NCI-H2196 (cell line): ENCODE data around the gene DET1.
"Not testable (repeated sequence)": the region's sequence is repeated elsewhere in the genome, so short reads cannot be mapped to it uniquely, and the experiment has no call there.

Source experiments
- DNase-seq: peaks from one replicate; lab custom pipeline; 2025; ENCODE audit not compliant: unreplicated experiment; lab: John Stamatoyannopoulos, UW

The DET1 gene

GRCh38 chr15:88498996-88499395 lies 47.5 kb downstream of the DET1 start:
- DNase-seq = peak; percentile 4

DNA sequence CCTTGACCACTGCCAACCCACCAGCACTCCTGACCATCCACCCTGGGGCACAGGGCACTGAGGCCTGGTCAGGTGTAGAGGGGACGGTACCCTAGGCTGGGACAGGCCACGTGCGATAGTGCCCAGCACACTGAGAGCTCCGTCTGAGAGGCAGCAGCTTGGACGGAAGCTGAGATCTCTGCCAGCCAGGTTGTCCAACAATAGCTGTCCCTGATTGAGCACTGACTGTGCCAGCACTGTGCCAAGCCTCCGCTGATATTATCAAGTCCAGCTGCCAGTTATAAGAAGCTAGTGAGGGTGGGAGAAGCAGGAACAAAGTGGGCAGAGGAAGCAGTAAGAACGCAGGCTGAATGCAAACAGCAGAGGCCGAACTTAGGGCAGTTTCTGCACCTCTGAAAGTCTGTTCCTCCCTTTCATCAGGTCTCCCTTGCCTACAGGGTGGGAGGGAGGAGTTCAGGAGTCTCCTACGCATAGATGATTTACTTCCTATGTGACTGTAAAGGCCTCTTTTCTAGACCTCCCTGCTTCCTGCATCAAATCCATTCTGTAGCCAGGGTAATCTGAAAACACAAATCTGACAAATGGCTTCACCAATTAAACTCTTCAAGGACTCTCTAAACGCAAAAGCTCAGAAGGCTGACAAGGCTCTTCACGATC lies 49.2 kb downstream of the DET1 start:
- DNase-seq = no peak

- no peak for DNase-seq
These were observed 52.6 kb downstream of the DET1 start for GRCh38 chr15:88493844-88494243.

DNA sequence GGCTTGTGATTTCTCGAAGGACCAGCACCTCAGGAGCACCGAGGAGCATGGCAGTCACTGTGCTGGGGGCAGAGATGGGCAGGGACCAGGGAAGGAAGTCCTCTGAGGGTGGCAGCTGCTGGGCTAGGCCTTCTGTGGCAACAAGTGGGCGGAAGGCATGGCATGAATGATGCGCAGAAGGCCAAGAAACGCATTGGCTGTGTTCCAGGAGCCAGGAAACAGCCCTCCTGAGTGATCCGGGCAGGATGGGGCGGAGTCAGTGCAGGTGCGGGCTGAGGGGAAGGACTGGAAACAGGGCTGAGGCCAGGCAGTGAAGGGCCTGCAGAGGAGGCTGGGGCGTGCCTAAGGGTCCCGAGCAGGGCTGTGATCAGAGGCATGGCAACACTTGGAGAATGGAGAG lies 55.3 kb downstream of the DET1 start:
- DNase-seq = peak; percentile 3

DNA sequence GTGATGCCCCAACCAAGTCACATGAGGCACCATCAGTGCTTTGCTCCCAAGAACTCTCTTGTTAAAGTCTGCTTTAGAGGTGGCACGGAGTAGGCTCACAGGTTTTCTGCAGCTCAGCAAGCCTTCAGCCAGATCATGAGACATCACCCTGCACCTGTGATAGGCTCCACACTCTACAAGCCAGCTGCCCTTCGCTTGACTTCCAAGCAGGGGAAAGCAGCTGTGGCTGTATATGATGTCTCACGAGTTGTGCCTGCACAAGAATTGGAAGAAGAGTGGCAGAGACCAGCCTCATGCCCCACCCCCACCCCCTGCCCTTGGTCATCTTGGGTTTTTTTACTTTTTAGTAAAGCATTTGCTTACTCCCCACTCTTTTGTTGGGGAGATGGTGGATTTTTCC lies 56.4 kb downstream of the DET1 start:
- DNase-seq = no peak

- DNase-seq = no peak
These were observed 57.2 kb downstream of the DET1 start for GRCh38 chr15:88489321-88489720.

DNA sequence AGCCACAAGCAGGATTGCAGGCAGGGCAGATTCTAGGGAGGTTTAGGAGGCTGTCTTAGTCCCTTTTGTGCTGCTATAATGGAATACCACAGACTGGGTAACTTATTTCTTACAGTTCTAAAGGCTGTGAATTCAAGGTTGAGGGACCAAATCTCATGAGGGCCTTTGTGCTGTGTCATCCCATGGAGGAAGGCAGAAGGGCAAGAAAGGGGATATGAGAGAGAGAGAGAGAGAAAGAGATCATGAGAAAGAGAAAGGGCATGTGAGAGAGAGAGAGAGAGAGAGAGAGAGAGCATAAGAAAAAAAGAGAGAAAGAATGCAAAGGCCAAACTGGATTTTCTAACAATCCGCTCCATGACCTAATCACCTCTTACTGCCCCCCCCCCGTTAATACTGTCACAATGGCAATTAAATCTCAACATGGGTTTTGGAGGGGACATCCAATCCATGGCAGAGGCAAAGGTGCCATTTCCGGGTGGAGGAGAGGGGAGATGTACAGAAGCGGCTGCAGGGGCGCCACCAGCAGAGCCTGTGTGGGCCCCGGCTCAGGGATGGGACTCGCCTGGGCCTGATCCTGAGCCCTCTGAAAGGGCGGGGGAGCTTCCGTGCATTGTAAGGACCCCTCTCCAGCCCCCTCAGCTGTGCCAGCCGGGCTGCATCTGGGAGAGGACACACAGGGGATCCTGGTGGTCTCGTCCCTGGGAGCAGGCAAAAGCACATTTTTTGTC lies 58.5 kb downstream of the DET1 start:
- DNase-seq = no peak

- DNase-seq = no peak
These were observed 59.2 kb downstream of the DET1 start for GRCh38 chr15:88487178-88487795.

DNA sequence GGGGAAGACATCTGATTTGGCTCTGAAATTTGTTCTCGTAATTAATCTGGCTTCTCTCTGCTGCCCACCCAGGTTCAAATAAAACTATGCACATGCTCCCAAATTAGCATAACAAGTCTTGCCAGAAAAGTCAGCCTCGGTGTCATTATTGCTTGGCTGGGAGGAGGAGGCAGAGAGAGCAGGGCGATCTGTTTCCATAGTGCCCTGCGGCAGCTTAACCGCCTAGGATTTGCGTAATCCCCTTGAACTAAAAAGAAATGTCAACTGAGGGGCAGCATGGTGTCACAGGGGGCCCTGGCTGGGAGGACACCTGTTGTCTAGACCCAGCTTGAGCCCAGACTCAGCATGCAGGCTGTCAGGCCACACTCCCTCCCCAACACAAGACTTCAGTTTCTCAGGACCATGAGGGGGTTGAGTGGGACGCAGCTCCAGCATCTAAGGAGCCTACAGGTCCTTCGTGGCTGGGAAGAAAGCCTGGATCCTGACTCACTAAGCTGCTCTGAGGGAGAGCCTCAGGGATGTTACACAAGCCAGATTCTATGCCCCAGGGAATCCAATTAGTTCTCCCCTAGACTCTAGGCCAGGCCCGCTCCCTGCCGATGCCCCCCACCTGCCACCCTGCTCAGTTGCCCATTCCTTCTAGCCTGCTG lies 61.7 kb downstream of the DET1 start:
- DNase-seq = no peak

- DNase-seq = no peak
These were observed 64.2 kb downstream of the DET1 start for GRCh38 chr15:88482263-88482662.

- peak; percentile 2 for DNase-seq
These were observed 65.5 kb downstream of the DET1 start for GRCh38 chr15:88480981-88481380.

- no peak for DNase-seq
These were observed 67.3 kb downstream of the DET1 start for GRCh38 chr15:88479169-88479568.

- no peak for DNase-seq
These were observed 68.6 kb downstream of the DET1 start for GRCh38 chr15:88477904-88478303.

DNA sequence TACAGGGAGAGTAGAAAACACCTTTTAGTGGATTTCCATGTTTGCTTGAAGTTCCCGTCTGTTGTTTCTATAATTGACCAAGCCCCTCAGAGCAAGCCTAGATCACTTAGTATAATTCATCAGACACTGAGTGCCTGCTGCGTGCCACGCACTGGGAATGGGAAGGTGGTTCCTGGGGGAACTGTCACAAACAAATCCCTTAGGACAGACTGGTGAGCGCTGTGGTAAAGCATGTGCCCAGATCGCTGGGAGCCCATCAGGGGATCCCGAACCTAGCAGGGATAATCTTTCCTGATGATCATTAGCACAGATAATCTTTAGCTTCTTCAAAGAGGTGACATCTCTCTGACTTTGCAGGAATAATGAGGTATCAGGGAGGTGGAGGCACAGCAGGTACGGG lies 69.4 kb downstream of the DET1 start:
- DNase-seq = no peak

- peak; percentile 58 for DNase-seq
These were observed 69.8 kb downstream of the DET1 start for GRCh38 chr15:88476635-88477060.

GRCh38 chr15:88473661-88474293 lies 72.7 kb downstream of the DET1 start:
- not testable (repeated sequence) for DNase-seq

- no peak for DNase-seq
These were observed 74.3 kb downstream of the DET1 start for GRCh38 chr15:88472225-88472624.

GRCh38 chr15:88470625-88471372 lies 75.7 kb downstream of the DET1 start:
- DNase-seq = no peak

DNA sequence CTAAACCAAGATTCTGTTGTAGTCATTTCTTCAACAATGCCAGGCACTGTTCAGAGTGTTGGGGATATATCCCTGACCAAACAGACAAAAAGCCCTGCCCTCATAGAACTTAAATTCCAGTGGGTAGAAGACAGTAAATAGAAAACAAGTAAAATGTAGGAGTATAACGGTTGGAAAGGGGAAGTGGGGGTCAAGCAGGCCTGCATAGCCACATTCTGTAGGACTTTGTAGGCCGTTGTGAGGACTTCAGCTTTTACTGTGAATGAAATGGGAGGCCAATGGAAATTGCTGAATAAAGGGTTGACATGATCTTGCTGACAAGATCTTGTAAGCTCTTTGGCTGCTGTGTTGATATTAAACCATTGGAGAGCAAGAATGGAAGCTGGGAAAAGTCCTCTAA lies 77.2 kb downstream of the DET1 start:
- DNase-seq = no peak

- not testable (repeated sequence) for DNase-seq
These were observed 77.8 kb downstream of the DET1 start for GRCh38 chr15:88468721-88469120.
